GM23338 (cell line): ENCODE results near the gene GARIN1A. TPM values are rescaled to one million over a fixed set of nuclear protein-coding genes. Genes with fewer than 3 reads are reported as not detected.

Experiments
- ATAC-seq: fragments of 200-7000 bp; cut with Tn5 transposase; 3 replicates; pipeline ENCODE4 v1.9.1; 2020
- DNase-seq: peaks from one replicate; pipeline ENCODE4 v3.0.0-alpha.2; 2015; ENCODE audit warnings: low spot score
- H2AFZ ChIP-seq: fragments of 200-600 bp; sonication (generic); 2 replicates; pipeline ENCODE4 v1.8.0; 2016; ENCODE audit warnings: antibody characterized with exemption, mild to moderate bottlenecking, moderate library complexity
- H3F3A ChIP-seq: fragments of 200-600 bp; sonication (generic); replicated peaks from 2 replicates; pipeline ENCODE4 v1.8.0; 2017; ENCODE audit warnings: antibody characterized with exemption, mixed run types, low read depth
- H3K27ac ChIP-seq: fragments of 200-600 bp; sonication (generic); 2 replicates; pipeline ENCODE4 v1.6.1; 2016; ENCODE audit warnings: low read depth
- H3K27me3 ChIP-seq: fragments of 200-600 bp; sonication (generic); 2 replicates; pipeline ENCODE4 v1.8.0; 2016; ENCODE audit warnings: mild to moderate bottlenecking, mixed run types, moderate library complexity; ENCODE audit not compliant: insufficient read depth
- H3K36me3 ChIP-seq: fragments of 200-600 bp; sonication (generic); 2 replicates; pipeline ENCODE4 v1.8.0; 2016; ENCODE audit warnings: mild to moderate bottlenecking; ENCODE audit not compliant: insufficient read depth
- H3K4me1 ChIP-seq: fragments of 200-600 bp; sonication (generic); 2 replicates; pipeline ENCODE4 v1.8.0; 2016; ENCODE audit warnings: mild to moderate bottlenecking, moderate library complexity; ENCODE audit not compliant: insufficient read depth
- H3K4me2 ChIP-seq: fragments of 200-600 bp; sonication (generic); 2 replicates; pipeline ENCODE4 v1.7.1; 2017; ENCODE audit warnings: mixed run types
- H3K4me3 ChIP-seq: fragments of 200-600 bp; sonication (generic); 2 replicates; pipeline ENCODE4 v1.6.1; 2016; ENCODE audit warnings: mixed run types
- H3K79me2 ChIP-seq: fragments of 200-600 bp; sonication (generic); replicated peaks from 2 replicates; pipeline ENCODE4 v1.8.0; 2017; ENCODE audit warnings: mild to moderate bottlenecking; ENCODE audit not compliant: insufficient read depth
- H3K9me2 ChIP-seq: fragments of 200-600 bp; sonication (generic); 2 replicates; pipeline ENCODE4 v1.8.0; 2017; ENCODE audit not compliant: insufficient read depth
- H4K20me1 ChIP-seq: fragments of 200-600 bp; sonication (generic); replicated peaks from 2 replicates; pipeline ENCODE4 v1.8.0; 2017; ENCODE audit warnings: mild to moderate bottlenecking; ENCODE audit not compliant: insufficient read depth
- H3K27ac Mint-ChIP-seq: 2 replicates; pipeline ENCODE4 v1.8.0; 2020; ENCODE audit warnings: inconsistent platforms, mild to moderate bottlenecking, moderate library complexity, mixed read lengths
- H3K27me3 Mint-ChIP-seq: 3 replicates; pipeline ENCODE4 v1.8.0; 2022; ENCODE audit warnings: low read depth, mild to moderate bottlenecking, moderate library complexity, mixed read lengths, inconsistent platforms; ENCODE audit not compliant: insufficient read depth, poor library complexity
- H3K36me3 Mint-ChIP-seq: 3 replicates; pipeline ENCODE4 v1.8.0; 2021; ENCODE audit warnings: low read depth, mild to moderate bottlenecking, inconsistent platforms, moderate library complexity, mixed read lengths
- H3K4me1 Mint-ChIP-seq: 3 replicates; pipeline ENCODE4 v1.8.0; 2020; ENCODE audit warnings: mild to moderate bottlenecking, inconsistent platforms, mixed read lengths
- H3K4me3 Mint-ChIP-seq: 3 replicates; pipeline ENCODE4 v1.8.0; 2021; ENCODE audit warnings: moderate library complexity, mild to moderate bottlenecking, inconsistent platforms, mixed read lengths
- H3K9me3 Mint-ChIP-seq: 3 replicates; pipeline ENCODE4 v1.8.0; 2020; ENCODE audit warnings: moderate library complexity, mild to moderate bottlenecking, inconsistent platforms, mixed read lengths
- CREB1 ChIP-seq: fragments of 250-450 bp; sonication (Bioruptor Pico); IDR thresholded peaks from 2 replicates; pipeline ENCODE4 v1.5.0; 2020; ENCODE audit warnings: low read depth, mild to moderate bottlenecking, moderate library complexity
- polyA plus RNA-seq: library from polyadenylated mRNA; unstranded; fragments of >200 nt; fragmentation: Nextera tagmentation; extraction: Ambion mirVana; gene quantifications from 2 replicates; pipeline ENCODE4 v1.2.1, GENCODE V29; 2016
- total RNA-seq: library from RNA; depleted of rRNA; stranded (reverse); fragments of >200 nt; shearing (Covaris generic); gene quantifications from 2 replicates; pipeline ENCODE4 v1.2.3, GENCODE V29; 2014
- TF ChIP-seq, protein P1 (sequence below): IDR thresholded peaks from 2 replicates; pipeline ENCODE4 v1.6.1; 2016; ENCODE audit warnings: antibody characterized with exemption
- TF ChIP-seq, protein P2 (sequence below), 2 experiments: fragments of 200-600 bp in 1 of 2; sonication (generic) in 1 of 2; conservative IDR thresholded peaks; 2 replicates each; pipeline versions ENCODE4 v1.5.1 to v1.6.1; 2016 to 2017; ENCODE audit warnings: antibody characterized with exemption in 2 of 2, low read depth in 2 of 2, mild to moderate bottlenecking in 2 of 2, moderate library complexity in 1 of 2

Gene GARIN1A
- total and polyA plus RNA-seq, 2 experiments from 2014 or later, result 0.10 TPM; not detected in 1

DNA sequence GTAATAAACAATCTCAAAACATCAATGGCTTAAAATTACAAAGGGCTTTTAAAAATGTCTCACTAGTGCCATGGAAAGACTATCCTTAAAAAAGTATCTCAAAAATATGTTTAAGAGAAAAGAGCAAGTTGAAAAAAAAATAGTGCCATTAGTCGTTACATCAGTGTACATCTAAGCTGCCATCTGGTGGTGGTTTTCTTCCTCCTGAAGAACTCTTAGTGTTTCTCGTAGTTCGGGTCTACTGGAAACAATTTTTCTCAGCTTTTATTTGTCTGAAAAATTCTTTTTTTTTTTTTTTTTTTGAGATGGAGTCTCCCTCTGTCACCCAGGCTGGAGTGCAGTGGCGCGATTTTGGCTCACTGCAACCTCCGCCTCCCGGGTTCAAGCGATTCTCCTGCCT lies 5.9 kb upstream of the GARIN1A start:
- H3K79me2 ChIP-seq, result no peaks in the 10 kb centered on the region
- peak; percentile 56 for DNase-seq
- H3K9me3 Mint-ChIP-seq, result peaks cover 23% of the 10 kb centered on the region
- H3K4me1 ChIP-seq, result no peaks in the 10 kb centered on the region
- H3K27me3 Mint-ChIP-seq, result peaks cover 8% of the 10 kb centered on the region
- H3K4me1 Mint-ChIP-seq, result no peaks in the 10 kb centered on the region
- H3K36me3 ChIP-seq, result no peaks in the 10 kb centered on the region
- no peak overlapping the region for H3K27ac Mint-ChIP-seq
- peaks cover 15% of the 10 kb centered on the region for H3K36me3 Mint-ChIP-seq
- no peak overlapping the region for H3K4me2 ChIP-seq
- no peaks in the 10 kb centered on the region for H3K27me3 ChIP-seq
- TF ChIP-seq, protein P1, sequence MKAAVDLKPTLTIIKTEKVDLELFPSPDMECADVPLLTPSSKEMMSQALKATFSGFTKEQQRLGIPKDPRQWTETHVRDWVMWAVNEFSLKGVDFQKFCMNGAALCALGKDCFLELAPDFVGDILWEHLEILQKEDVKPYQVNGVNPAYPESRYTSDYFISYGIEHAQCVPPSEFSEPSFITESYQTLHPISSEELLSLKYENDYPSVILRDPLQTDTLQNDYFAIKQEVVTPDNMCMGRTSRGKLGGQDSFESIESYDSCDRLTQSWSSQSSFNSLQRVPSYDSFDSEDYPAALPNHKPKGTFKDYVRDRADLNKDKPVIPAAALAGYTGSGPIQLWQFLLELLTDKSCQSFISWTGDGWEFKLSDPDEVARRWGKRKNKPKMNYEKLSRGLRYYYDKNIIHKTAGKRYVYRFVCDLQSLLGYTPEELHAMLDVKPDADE, result no peak
- TF ChIP-seq, protein P2, sequence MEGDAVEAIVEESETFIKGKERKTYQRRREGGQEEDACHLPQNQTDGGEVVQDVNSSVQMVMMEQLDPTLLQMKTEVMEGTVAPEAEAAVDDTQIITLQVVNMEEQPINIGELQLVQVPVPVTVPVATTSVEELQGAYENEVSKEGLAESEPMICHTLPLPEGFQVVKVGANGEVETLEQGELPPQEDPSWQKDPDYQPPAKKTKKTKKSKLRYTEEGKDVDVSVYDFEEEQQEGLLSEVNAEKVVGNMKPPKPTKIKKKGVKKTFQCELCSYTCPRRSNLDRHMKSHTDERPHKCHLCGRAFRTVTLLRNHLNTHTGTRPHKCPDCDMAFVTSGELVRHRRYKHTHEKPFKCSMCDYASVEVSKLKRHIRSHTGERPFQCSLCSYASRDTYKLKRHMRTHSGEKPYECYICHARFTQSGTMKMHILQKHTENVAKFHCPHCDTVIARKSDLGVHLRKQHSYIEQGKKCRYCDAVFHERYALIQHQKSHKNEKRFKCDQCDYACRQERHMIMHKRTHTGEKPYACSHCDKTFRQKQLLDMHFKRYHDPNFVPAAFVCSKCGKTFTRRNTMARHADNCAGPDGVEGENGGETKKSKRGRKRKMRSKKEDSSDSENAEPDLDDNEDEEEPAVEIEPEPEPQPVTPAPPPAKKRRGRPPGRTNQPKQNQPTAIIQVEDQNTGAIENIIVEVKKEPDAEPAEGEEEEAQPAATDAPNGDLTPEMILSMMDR (conservative IDR thresholded peaks at IDR 0.05; ENCODE audit: low read depth in 2 of 2), result peak; percentile 59 to 62
- no peaks in the 10 kb centered on the region for H4K20me1 ChIP-seq
- no peak overlapping the region for H3K4me3 Mint-ChIP-seq
- no peaks in the 10 kb centered on the region for H3K9me2 ChIP-seq
- H2AFZ ChIP-seq, result no peak overlapping the region
- H3F3A ChIP-seq, result no peaks in the 10 kb centered on the region
- H3K4me3 ChIP-seq, result no peak overlapping the region
- H3K27ac ChIP-seq, result no peak overlapping the region
- ATAC-seq, result no peak

DNA sequence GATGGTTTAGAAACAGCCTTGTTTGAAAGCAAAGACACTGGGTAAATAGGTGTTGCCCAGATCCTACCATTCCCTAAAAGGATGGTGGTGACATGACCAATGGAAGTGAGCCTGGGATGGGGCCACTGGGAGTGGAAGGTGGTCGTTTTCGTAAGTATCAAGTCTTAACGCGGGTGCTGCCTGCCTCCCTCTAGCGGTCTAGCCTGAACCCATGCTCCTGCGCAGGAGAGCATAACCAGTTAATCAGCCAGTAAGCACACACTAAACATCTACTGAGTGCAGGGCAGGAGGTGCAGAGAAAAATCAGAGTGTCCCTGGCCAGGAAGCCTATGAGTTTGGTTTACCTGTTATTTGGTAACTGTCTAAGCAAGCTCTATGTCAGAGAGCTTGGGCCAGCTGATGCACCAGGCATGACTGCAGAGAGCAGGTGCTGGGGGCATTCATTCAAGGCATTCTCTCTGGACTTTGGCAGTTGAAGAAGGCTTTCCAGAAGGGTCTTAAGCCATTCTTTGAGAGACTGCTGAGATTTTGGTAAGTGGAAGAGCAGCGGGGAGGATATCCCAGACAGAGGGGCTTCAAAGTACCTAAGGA lies 930 bp downstream of the GARIN1A start:
- Histone ChIP-seq H4K20me1 (no peaks in the 10 kb centered on the region), H3K27me3 (no peaks in the 10 kb centered on the region), H3K79me2 (no peaks in the 10 kb centered on the region), H3K4me1 (no peaks in the 10 kb centered on the region), H2AFZ (peak overlapping the region; percentile 43; the same call in 1 of the 2 replicates), H3K4me3 (no peak overlapping the region), H3K9me2 (no peaks in the 10 kb centered on the region), H3K27ac (no peak overlapping the region), H3K4me2 (no peak overlapping the region), H3F3A (no peaks in the 10 kb centered on the region), H3K36me3 (no peaks in the 10 kb centered on the region)
- Mint-ChIP-seq H3K4me3 (no peak overlapping the region), H3K9me3 (no peaks in the 10 kb centered on the region), H3K27me3 (peaks cover 2% of the 10 kb centered on the region), H3K4me1 (no peaks in the 10 kb centered on the region; the same call in 2 of the 3 replicates), H3K36me3 (no peaks in the 10 kb centered on the region), H3K27ac (no peak overlapping the region)
- TF ChIP-seq CREB1 (CRISPR knock-in tag), result no peak
- TF ChIP-seq, protein P2 (conservative IDR thresholded peaks at IDR 0.05; ENCODE audit: low read depth in 2 of 2), result peak; percentile 72 to 81
- DNase-seq, result peak; percentile 82
- peak; percentile 95 for ATAC-seq
